Measurements from ENCODE around the gene PCDHGC4. TPM values are rescaled to one million over a fixed set of nuclear protein-coding genes. Genes with fewer than 3 reads are reported as not detected.

Gene PCDHGC4
- polyA plus RNA-seq, 1 experiment, result 0.46 TPM

- Histone ChIP-seq H3K4me3 (ENCODE audit: low read depth, low read length) (peak overlapping the region; percentile 34), H3K27me3 (ENCODE audit: control insufficient read depth, insufficient read depth, low read length) (no peaks in the 10 kb centered on the region), H3K27ac (ENCODE audit: low read depth, low read length) (peak overlapping the region; percentile 93), H3K9me3 (ENCODE audit: control insufficient read depth, insufficient read depth, low read length) (no peaks in the 10 kb centered on the region)
- DNase-seq (ENCODE audit: low read depth, low spot score), result no peak
- CTCF ChIA-PET, result interaction anchor here (0.7 to 11.7 kb wide), 14 partner anchors 10 to 139 kb away, joined by 3 to 165 read pairs (median 6); partner anchors contain the start of gene PCDHGC3
- POLR2A ChIA-PET, result interaction anchor here (0.6 to 2.6 kb wide), 6 partner anchors 8 to 192 kb away, joined by 3 to 16 read pairs (median 7); partner anchors contain the start of genes PCDHGC3 and TAF7
- TF ChIP-seq CTCF (IDR thresholded peaks at IDR 0.05; ENCODE audit: low read depth, low read length), result no peak
Measured at GRCh38 chr5:141512911-141513626, 28.2 kb downstream of the PCDHGC4 start.

GRCh38 chr5:141513627-141514329 is 28.9 kb downstream of the PCDHGC4 start:
- CTCF ChIA-PET, result interaction anchor here (1.0 to 11.7 kb wide), 9 partner anchors 9 to 140 kb away, joined by 3 to 165 read pairs (median 9); partner anchors contain the start of gene PCDHGC3
- Histone ChIP-seq H3K9me3 (ENCODE audit: control insufficient read depth, insufficient read depth, low read length) (no peaks in the 10 kb centered on the region), H3K27me3 (ENCODE audit: control insufficient read depth, insufficient read depth, low read length) (no peaks in the 10 kb centered on the region), H3K4me3 (ENCODE audit: low read depth, low read length) (peak overlapping the region; percentile 34), H3K27ac (ENCODE audit: low read depth, low read length) (peak overlapping the region; percentile 93)
- TF ChIP-seq CTCF (IDR thresholded peaks at IDR 0.05; ENCODE audit: low read depth, low read length), result no peak
- DNase-seq (ENCODE audit: low read depth, low spot score), result no peak
- POLR2A ChIA-PET, result interaction anchor here (0.6 to 2.6 kb wide), 7 partner anchors 8 to 193 kb away, joined by 3 to 16 read pairs (median 6); partner anchors contain the start of genes PCDHGC3, PCDHGC5 and TAF7

- no peak for DNase-seq (ENCODE audit: low read depth, low spot score)
- no peaks in the 10 kb centered on the region for H3K9me3 ChIP-seq (ENCODE audit: control insufficient read depth, insufficient read depth, low read length)
- TF ChIP-seq CTCF (IDR thresholded peaks at IDR 0.05; ENCODE audit: low read depth, low read length), result no peak
- ChIA-PET CTCF (interaction anchor here (0.5 to 11.7 kb wide), 7 partner anchors 8 to 1726 kb away, joined by 3 to 165 read pairs (median 9); partner anchors contain the start of gene PCDHGB7), POLR2A (interaction anchor here (0.8 to 2.6 kb wide), 2 partner anchors 39 to 194 kb away, joined by 3 to 16 read pairs; partner anchors contain the start of genes PCDHGC3 and TAF7)
- H3K4me3 ChIP-seq (ENCODE audit: low read depth, low read length), result no peak overlapping the region
- no peaks in the 10 kb centered on the region for H3K27me3 ChIP-seq (ENCODE audit: control insufficient read depth, insufficient read depth, low read length)
- peak overlapping the region; percentile 93 for H3K27ac ChIP-seq (ENCODE audit: low read depth, low read length)
Measured at GRCh38 chr5:141514330-141515133, 29.7 kb downstream of the PCDHGC4 start.

GRCh38 chr5:141515141-141515540 is 30.3 kb downstream of the PCDHGC4 start:
- Histone ChIP-seq H3K4me3 (ENCODE audit: low read depth, low read length) (no peak overlapping the region), H3K27ac (ENCODE audit: low read depth, low read length) (peak overlapping the region; percentile 93), H3K9me3 (ENCODE audit: control insufficient read depth, insufficient read depth, low read length) (no peaks in the 10 kb centered on the region), H3K27me3 (ENCODE audit: control insufficient read depth, insufficient read depth, low read length) (no peaks in the 10 kb centered on the region)
- TF ChIP-seq CTCF (IDR thresholded peaks at IDR 0.05; ENCODE audit: low read depth, low read length), result no peak
- CTCF ChIA-PET, result interaction anchor here (0.5 to 11.7 kb wide), 7 partner anchors 8 to 1727 kb away, joined by 3 to 165 read pairs (median 3); partner anchors contain the start of gene PCDHGB7
- DNase-seq (ENCODE audit: low read depth, low spot score), result no peak
- POLR2A ChIA-PET, result interaction anchor here (0.7 to 2.6 kb wide), 2 partner anchors 39 to 43 kb away, joined by 3 to 16 read pairs; partner anchors contain the start of gene PCDHGC3
